T1000 (cell line): ENCODE measurements around the gene FMN1.
"Not testable (repeated sequence)": the region's sequence is repeated elsewhere in the genome, so short reads cannot be mapped to it uniquely, and the experiment has no call there.

Experiments
- DNase-seq: peaks from one replicate; lab custom pipeline; 2025; ENCODE audit warnings: mixed read lengths; lab: John Stamatoyannopoulos, UW

The FMN1 gene

GRCh38 chr15:32967521-32967920, 227.0 kb downstream of the FMN1 start:
- DNase-seq = no peak

- no peak for DNase-seq
Measured at GRCh38 chr15:32966512-32966911, 228.0 kb downstream of the FMN1 start.

GRCh38 chr15:32965897-32966296, 228.6 kb downstream of the FMN1 start:
- DNase-seq = no peak

- DNase-seq = no peak
Measured at GRCh38 chr15:32959077-32959476, 235.4 kb downstream of the FMN1 start.

- no peak for DNase-seq
Measured at GRCh38 chr15:32957219-32957618, 237.3 kb downstream of the FMN1 start.

GRCh38 chr15:32956711-32957110, 237.8 kb downstream of the FMN1 start:
- DNase-seq = no peak

GRCh38 chr15:32956006-32956405, 238.5 kb downstream of the FMN1 start:
- DNase-seq = no peak

- no peak for DNase-seq
Measured at GRCh38 chr15:32953533-32953910, 241.0 kb downstream of the FMN1 start.

GRCh38 chr15:32952901-32953532, 241.5 kb downstream of the FMN1 start:
- no peak for DNase-seq

GRCh38 chr15:32951736-32952464, 242.6 kb downstream of the FMN1 start:
- no peak for DNase-seq

- not testable (repeated sequence) for DNase-seq
Measured at GRCh38 chr15:32950051-32950450, 244.5 kb downstream of the FMN1 start.

- DNase-seq = no peak
Measured at GRCh38 chr15:32946210-32946609, 248.3 kb downstream of the FMN1 start.

- DNase-seq = no peak
Measured at GRCh38 chr15:32944431-32944830, 250.1 kb downstream of the FMN1 start.

GRCh38 chr15:32943711-32944110, 250.8 kb downstream of the FMN1 start:
- DNase-seq = no peak

GRCh38 chr15:32942401-32942841, 252.1 kb downstream of the FMN1 start:
- no peak for DNase-seq

GRCh38 chr15:32941823-32942222, 252.7 kb downstream of the FMN1 start:
- no peak for DNase-seq

GRCh38 chr15:32936976-32937375, 257.5 kb downstream of the FMN1 start:
- DNase-seq = no peak

- DNase-seq = no peak
Measured at GRCh38 chr15:32936283-32936918, 258.1 kb downstream of the FMN1 start.

- DNase-seq = no peak
Measured at GRCh38 chr15:32935139-32935538, 259.4 kb downstream of the FMN1 start.

- no peak for DNase-seq
Measured at GRCh38 chr15:32933236-32933635, 261.3 kb downstream of the FMN1 start.

- no peak for DNase-seq
Measured at GRCh38 chr15:32928876-32929275, 265.6 kb downstream of the FMN1 start.

GRCh38 chr15:32927124-32927523, 267.4 kb downstream of the FMN1 start:
- no peak for DNase-seq

- no peak for DNase-seq
Measured at GRCh38 chr15:32923176-32923575, 271.3 kb downstream of the FMN1 start.
